ENCODE measurements around the gene DOK5.
A peak's percentile ranks its signal among the peaks of the same experiment; 100 is the strongest.

DOK5 gene

DNA sequence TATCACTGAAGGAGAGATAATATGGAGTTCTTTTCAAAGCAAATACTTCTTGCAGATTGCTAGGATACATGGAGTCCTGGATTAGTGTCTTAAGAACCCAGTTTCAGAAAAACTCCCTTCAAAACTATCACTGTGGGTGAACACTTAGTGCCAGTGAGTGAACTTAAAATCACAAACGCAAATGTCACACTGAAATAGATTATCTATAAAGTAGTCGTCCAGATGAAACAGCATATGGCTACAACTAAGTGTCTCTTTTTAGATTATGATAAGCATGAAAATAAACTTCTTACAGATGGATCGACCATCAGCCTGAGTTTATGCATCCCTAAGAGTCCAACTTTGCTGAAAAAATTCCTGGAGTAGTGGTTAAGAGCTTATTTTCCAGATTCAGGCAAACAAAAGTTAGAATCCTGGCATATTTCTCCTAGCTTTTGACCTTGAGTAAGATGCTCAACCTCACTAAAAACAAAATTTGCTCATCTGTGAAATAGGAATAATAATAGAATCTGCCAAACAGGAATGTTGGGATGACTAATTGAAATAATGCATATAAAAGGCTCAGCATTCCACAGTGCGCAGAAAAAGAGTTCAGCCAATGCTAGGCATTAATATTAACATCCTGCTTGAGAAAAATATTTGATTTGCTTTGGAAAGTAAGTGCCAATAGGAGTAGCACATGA lies 70.4 kb downstream of the DOK5 start:
- H3K27me3 ChIP-seq (replicated peaks; ENCODE audit: control insufficient read depth, insufficient read depth, low read length): no peaks in the 10 kb centered on the region
- H3K9me3 ChIP-seq (ENCODE audit: control insufficient read depth, low read length): peaks cover 4% of the 10 kb centered on the region
- peaks cover 14% of the 10 kb centered on the region for H3K4me1 ChIP-seq (ENCODE audit: control insufficient read depth, insufficient read depth, low read length)
- H3K9ac ChIP-seq (ENCODE audit: low read length): no peak overlapping the region
- DNase-seq (ENCODE audit: low read depth): peak; percentile 42
- H3K4me3 ChIP-seq (ENCODE audit: low read length): no peak overlapping the region
- no peaks in the 10 kb centered on the region for H3K36me3 ChIP-seq (ENCODE audit: control insufficient read depth, insufficient read depth, low read length, severe bottlenecking)

DNA sequence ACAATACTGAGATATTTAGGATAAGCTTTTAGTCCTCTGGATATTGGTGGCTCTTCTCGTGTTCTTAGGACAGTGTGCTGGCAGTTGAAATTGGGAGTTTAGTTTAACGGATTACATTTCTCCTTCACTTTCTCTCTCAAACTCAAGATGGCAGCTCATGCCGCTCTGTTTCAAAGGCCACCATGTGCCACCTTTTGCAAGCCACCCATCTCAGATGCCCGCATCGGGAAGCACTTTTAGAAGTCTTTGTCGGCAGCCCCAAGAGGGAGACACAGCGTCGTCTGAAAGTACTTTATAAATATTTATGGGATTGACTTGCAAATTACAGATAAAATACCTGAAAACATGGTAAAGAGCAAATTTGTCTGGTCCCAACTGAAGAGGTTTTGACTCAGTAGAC lies 73.5 kb downstream of the DOK5 start:
- Histone ChIP-seq H3K9ac (ENCODE audit: low read length) (no peak overlapping the region), H3K4me3 (ENCODE audit: low read length) (no peak overlapping the region), H3K9me3 (ENCODE audit: control insufficient read depth, low read length) (peaks cover 4% of the 10 kb centered on the region), H3K27me3 (replicated peaks; ENCODE audit: control insufficient read depth, insufficient read depth, low read length) (no peaks in the 10 kb centered on the region), H3K36me3 (ENCODE audit: control insufficient read depth, insufficient read depth, low read length, severe bottlenecking) (no peaks in the 10 kb centered on the region), H3K4me1 (ENCODE audit: control insufficient read depth, insufficient read depth, low read length) (peaks cover 14% of the 10 kb centered on the region)
- DNase-seq (ENCODE audit: low read depth): no peak

DNA sequence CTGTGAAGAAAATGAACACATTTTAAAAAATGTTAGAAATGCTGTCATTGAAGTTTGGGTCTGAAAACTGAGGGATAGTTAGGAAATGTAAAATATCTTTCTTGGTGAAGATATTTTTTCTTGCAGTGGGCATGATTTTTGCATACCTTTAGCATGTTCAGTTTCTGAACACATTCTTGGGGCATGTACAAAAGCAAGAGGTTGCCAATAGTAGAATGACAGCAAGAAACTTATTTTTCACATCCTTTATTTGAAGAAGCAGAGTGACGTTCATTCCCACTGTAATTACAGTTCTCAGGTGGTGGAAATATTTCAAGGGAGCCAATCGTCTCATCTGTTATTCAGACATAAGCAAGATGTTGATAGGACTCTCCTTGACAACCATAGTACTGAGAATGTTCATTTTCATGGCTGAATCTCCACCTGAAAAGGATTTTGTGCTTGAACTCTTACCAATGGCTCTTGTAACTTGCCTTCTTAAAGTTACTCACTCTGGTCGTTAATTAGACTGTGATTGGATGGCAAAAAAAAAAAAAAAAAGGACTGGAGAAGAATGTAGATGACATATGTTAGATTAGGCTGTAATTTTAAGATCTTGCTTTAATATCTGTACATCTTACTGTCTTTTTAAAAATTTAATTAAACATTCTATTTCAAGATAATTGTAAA lies 74.4 kb downstream of the DOK5 start:
- Histone ChIP-seq H3K9me3 (ENCODE audit: control insufficient read depth, low read length) (no peaks in the 10 kb centered on the region), H3K4me1 (ENCODE audit: control insufficient read depth, insufficient read depth, low read length) (peaks cover 14% of the 10 kb centered on the region), H3K4me3 (ENCODE audit: low read length) (no peak overlapping the region), H3K36me3 (ENCODE audit: control insufficient read depth, insufficient read depth, low read length, severe bottlenecking) (no peaks in the 10 kb centered on the region), H3K27me3 (replicated peaks; ENCODE audit: control insufficient read depth, insufficient read depth, low read length) (no peaks in the 10 kb centered on the region), H3K9ac (ENCODE audit: low read length) (no peak overlapping the region)
- DNase-seq (ENCODE audit: low read depth): peak; percentile 47

DNA sequence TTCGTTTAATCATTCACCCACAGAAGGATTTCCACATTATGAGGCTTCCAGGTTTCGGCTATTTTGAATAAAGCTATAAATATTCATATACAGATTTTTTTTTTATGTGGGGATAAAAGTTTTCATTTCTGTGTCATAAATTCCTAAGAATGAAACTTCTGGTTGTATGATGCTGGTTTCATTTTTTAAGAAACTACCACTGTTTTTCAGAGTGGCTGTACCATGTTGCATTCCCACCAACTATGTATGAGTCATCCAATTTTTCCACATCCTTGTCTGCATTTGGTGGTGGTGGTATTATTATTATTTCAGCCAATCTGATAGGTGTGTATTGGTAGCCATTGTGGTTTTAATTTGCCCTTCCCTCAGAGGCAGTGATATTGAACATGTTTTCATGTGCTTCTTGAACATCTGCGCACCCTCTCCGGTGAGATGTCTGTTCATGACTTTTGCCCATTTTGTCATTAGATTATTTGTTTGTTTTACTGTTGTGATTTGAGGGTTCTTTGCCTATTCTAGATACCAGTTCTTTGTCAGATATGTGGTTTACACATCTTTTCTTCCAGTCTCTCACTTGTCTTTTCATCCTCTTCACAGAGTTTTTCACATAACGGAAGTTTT lies 75.5 kb downstream of the DOK5 start:
- DNase-seq (ENCODE audit: low read depth): peak; percentile 51
- Histone ChIP-seq H3K9me3 (ENCODE audit: control insufficient read depth, low read length) (no peaks in the 10 kb centered on the region), H3K4me3 (ENCODE audit: low read length) (no peak overlapping the region), H3K4me1 (ENCODE audit: control insufficient read depth, insufficient read depth, low read length) (peaks cover 14% of the 10 kb centered on the region), H3K27me3 (replicated peaks; ENCODE audit: control insufficient read depth, insufficient read depth, low read length) (no peaks in the 10 kb centered on the region), H3K36me3 (ENCODE audit: control insufficient read depth, insufficient read depth, low read length, severe bottlenecking) (no peaks in the 10 kb centered on the region), H3K9ac (ENCODE audit: low read length) (no peak overlapping the region)

DNA sequence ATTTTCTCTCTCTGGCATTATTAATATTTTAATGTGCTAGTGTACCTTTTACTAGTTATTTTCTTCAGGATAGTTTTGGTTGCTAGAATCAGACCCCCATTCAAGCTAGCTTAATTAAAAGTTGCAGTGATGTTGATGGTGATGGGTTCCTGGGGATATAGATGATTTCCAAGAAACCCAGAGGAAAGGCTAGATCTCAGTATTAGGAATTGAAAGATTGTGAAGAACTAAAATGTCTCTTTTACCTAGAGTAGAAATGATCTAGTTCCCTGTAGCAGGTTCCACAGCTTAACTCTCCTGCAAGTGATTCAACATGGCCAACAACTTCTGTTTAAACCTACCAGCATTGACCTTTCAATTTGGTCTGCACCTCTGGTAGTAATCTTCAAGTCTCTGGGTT lies 78.6 kb downstream of the DOK5 start:
- no peak for DNase-seq (ENCODE audit: low read depth)
- Histone ChIP-seq H3K4me1 (ENCODE audit: control insufficient read depth, insufficient read depth, low read length) (peaks cover 26% of the 10 kb centered on the region), H3K36me3 (ENCODE audit: control insufficient read depth, insufficient read depth, low read length, severe bottlenecking) (no peaks in the 10 kb centered on the region), H3K9me3 (ENCODE audit: control insufficient read depth, low read length) (no peaks in the 10 kb centered on the region), H3K9ac (ENCODE audit: low read length) (no peak overlapping the region), H3K27me3 (replicated peaks; ENCODE audit: control insufficient read depth, insufficient read depth, low read length) (no peaks in the 10 kb centered on the region), H3K4me3 (ENCODE audit: low read length) (no peak overlapping the region)

DNA sequence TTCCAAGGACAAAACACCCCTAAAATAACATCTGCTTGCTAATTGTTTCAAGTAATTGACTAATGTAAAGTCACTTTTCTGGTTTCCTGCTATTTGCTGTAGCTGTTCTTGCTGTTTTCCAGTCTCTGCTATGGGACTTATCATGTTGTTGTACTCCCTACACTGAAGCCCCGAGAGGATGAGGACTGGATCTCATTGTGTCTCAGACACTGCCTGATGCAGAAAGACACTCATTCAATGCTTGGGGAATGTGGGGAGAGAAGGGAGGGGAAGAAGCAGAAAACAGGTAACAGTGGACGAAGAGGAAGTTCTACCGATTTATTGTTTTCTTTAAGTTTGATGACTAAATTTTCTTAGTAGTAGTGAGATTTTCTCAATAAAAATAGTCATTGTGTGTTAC lies 79.8 kb downstream of the DOK5 start:
- Histone ChIP-seq H3K4me1 (ENCODE audit: control insufficient read depth, insufficient read depth, low read length) (peaks cover 21% of the 10 kb centered on the region), H3K9me3 (ENCODE audit: control insufficient read depth, low read length) (no peaks in the 10 kb centered on the region), H3K36me3 (ENCODE audit: control insufficient read depth, insufficient read depth, low read length, severe bottlenecking) (no peaks in the 10 kb centered on the region), H3K27me3 (replicated peaks; ENCODE audit: control insufficient read depth, insufficient read depth, low read length) (no peaks in the 10 kb centered on the region), H3K4me3 (ENCODE audit: low read length) (no peak overlapping the region), H3K9ac (ENCODE audit: low read length) (no peak overlapping the region)
- no peak for DNase-seq (ENCODE audit: low read depth)

DNA sequence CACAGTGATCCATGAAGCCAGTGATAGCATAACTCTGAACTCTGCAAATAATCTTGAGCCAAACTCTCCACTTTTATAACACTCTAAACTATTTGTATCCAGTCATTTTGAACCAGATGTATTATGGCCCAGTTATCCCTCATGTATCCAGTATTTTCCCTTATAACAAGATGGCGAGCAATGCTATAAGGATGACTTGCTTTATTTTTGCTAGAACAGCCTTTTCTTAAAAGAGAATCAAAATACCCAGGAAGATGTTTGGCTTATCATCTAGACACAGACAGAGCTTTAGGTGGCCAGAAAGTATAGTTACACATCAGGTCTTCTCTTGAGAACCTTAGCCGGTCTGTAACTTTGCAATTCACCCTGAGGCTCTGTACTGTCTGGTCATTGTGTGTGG lies 81.0 kb downstream of the DOK5 start:
- H3K9ac ChIP-seq (ENCODE audit: low read length): no peak overlapping the region
- DNase-seq (ENCODE audit: low read depth): no peak
- no peaks in the 10 kb centered on the region for H3K27me3 ChIP-seq (replicated peaks; ENCODE audit: control insufficient read depth, insufficient read depth, low read length)
- no peaks in the 10 kb centered on the region for H3K9me3 ChIP-seq (ENCODE audit: control insufficient read depth, low read length)
- no peaks in the 10 kb centered on the region for H3K36me3 ChIP-seq (ENCODE audit: control insufficient read depth, insufficient read depth, low read length, severe bottlenecking)
- peaks cover 19% of the 10 kb centered on the region for H3K4me1 ChIP-seq (ENCODE audit: control insufficient read depth, insufficient read depth, low read length)
- H3K4me3 ChIP-seq (ENCODE audit: low read length): no peak overlapping the region

DNA sequence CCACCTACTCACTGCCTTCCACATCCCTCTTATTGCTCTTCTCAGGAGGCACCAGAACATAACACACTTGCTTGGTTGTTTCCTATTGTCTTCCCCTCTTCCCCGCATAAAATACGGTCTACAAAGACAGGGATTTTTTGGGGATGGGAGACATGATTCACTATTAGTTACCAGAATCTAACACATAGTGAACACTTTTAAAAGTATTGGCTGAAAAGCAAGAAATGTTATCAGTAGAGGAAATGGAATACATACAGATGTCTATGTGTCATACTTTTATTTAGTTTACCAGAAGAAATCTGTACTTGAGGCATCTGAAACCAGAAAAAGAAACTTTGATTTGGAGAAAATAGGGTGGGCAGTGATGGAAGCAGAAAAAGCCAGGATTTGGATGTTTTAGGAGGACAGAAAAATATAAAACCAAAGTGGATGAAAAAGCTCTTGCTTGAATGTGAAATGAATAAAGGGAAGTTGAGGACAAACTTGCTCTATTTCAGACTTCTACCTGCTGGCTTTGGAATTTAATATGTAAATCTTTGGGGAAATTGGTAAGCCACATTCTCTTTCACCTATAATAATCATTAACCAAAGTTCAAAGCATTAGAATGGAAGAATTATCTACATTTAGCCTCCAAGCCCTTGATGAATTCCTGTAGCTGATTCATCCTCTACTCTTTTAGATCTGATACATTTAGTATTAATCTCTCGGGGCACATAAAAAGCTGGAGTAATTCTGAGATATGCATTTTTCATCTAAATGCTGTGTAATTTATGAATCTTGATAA lies 82.6 kb downstream of the DOK5 start:
- Histone ChIP-seq H3K4me3 (ENCODE audit: low read length) (peak overlapping the region; percentile 7), H3K27me3 (replicated peaks; ENCODE audit: control insufficient read depth, insufficient read depth, low read length) (no peaks in the 10 kb centered on the region), H3K4me1 (ENCODE audit: control insufficient read depth, insufficient read depth, low read length) (peaks cover 19% of the 10 kb centered on the region), H3K36me3 (ENCODE audit: control insufficient read depth, insufficient read depth, low read length, severe bottlenecking) (no peaks in the 10 kb centered on the region), H3K9ac (ENCODE audit: low read length) (no peak overlapping the region), H3K9me3 (ENCODE audit: control insufficient read depth, low read length) (no peaks in the 10 kb centered on the region)
- DNase-seq (ENCODE audit: low read depth): peak; percentile 25

DNA sequence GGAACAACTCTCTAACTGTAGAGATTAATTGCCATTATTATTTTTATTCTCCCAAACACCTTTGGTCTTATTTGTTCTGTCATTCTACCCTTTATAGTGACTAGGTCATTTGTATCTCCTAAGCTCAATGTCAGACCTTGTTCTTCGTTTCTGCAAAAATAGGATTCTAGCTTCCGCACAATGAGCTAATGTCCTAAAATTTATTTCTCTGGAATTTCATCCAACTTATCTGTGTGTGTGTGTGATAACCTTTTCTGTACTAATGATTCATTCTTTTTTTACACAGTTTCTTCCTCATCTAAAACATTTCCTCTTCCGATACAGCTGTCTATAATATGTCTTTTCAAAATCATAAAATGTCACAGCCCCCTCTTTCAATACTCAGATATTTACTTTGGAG lies 84.5 kb downstream of the DOK5 start:
- Histone ChIP-seq H3K4me1 (ENCODE audit: control insufficient read depth, insufficient read depth, low read length) (peaks cover 19% of the 10 kb centered on the region), H3K36me3 (ENCODE audit: control insufficient read depth, insufficient read depth, low read length, severe bottlenecking) (no peaks in the 10 kb centered on the region), H3K4me3 (ENCODE audit: low read length) (no peak overlapping the region), H3K27me3 (replicated peaks; ENCODE audit: control insufficient read depth, insufficient read depth, low read length) (no peaks in the 10 kb centered on the region), H3K9me3 (ENCODE audit: control insufficient read depth, low read length) (no peaks in the 10 kb centered on the region), H3K9ac (ENCODE audit: low read length) (no peak overlapping the region)
- no peak for DNase-seq (ENCODE audit: low read depth)

DNA sequence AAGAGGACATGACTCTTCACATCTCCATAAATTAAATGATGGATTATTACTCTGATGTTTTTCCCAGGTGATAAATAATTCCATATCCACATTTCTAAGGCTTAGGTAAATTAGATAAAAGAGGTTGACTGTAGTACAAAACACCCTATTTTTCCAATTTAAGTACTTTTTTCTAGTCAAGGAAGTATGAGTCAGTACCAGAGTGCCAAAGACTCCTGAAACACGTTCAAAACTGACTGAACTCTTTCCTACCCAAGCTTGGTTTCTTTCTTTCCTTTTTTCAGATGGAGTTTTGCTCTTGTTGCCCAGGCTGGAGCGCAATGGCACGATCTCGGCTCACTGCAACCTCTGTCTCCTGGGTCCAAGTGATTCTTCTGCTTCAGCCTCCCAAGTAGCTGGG lies 85.0 kb downstream of the DOK5 start:
- no peaks in the 10 kb centered on the region for H3K36me3 ChIP-seq (ENCODE audit: control insufficient read depth, insufficient read depth, low read length, severe bottlenecking)
- no peak overlapping the region for H3K4me3 ChIP-seq (ENCODE audit: low read length)
- H3K9me3 ChIP-seq (ENCODE audit: control insufficient read depth, low read length): no peaks in the 10 kb centered on the region
- H3K27me3 ChIP-seq (replicated peaks; ENCODE audit: control insufficient read depth, insufficient read depth, low read length): no peaks in the 10 kb centered on the region
- H3K4me1 ChIP-seq (ENCODE audit: control insufficient read depth, insufficient read depth, low read length): peaks cover 19% of the 10 kb centered on the region
- no peak for DNase-seq (ENCODE audit: low read depth)
- H3K9ac ChIP-seq (ENCODE audit: low read length): no peak overlapping the region

DNA sequence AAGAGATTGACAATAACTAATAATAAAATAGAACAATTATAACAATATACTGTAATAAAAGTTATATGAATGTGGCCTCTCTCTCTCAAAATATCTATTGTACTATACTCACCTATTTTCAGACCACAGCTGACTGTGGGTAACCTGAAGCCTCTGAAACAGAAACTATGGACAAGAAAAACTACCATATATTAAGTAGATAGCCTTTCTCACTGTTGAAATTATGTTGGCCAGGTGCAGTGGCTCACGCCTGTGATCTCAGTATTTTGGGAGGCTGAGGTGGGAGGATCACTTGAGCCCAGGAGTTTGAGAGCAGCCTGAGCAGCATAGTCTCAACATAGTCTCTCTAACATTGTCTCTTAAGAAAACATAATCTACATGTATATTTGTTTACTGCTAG lies 89.9 kb downstream of the DOK5 start:
- Histone ChIP-seq H3K36me3 (ENCODE audit: control insufficient read depth, insufficient read depth, low read length, severe bottlenecking) (no peaks in the 10 kb centered on the region), H3K4me3 (ENCODE audit: low read length) (no peak overlapping the region), H3K4me1 (ENCODE audit: control insufficient read depth, insufficient read depth, low read length) (peaks cover 15% of the 10 kb centered on the region), H3K9ac (ENCODE audit: low read length) (no peak overlapping the region), H3K9me3 (ENCODE audit: control insufficient read depth, low read length) (no peaks in the 10 kb centered on the region), H3K27me3 (replicated peaks; ENCODE audit: control insufficient read depth, insufficient read depth, low read length) (no peaks in the 10 kb centered on the region)
- no peak for DNase-seq (ENCODE audit: low read depth)
